A549 (cell line): ENCODE data around the gene GPSM3. TPM values are rescaled to one million over a fixed set of nuclear protein-coding genes. Genes with fewer than 3 reads are reported as not detected.

Source experiments
- ATAC-seq, 2 experiments: fragments of 200-7000 bp in 1 of 2; fragments of >200 bp in 1 of 2; cut with Nextera tagmentation in 1 of 2; cut with Tn5 transposase in 1 of 2; 3 replicates each; pipeline versions ENCODE4 v1.8.0 to v1.9.1; 2018 to 2020; ENCODE audit warnings: mild to moderate bottlenecking in 1 of 2, moderate library complexity in 1 of 2
- CTCF ChIA-PET: fragments of 300-600 bp; sonication (Branson Sonifier 250); formaldehyde crosslinking; extraction: SDS; loops from one replicate; lab custom pipeline; 2021; ENCODE audit warnings: antibody characterized with exemption, inconsistent platforms; lab: Yijun Ruan, JAX
- POLR2A ChIA-PET: fragments of 350-600 bp; formaldehyde crosslinking; extraction: SDS; loops from one replicate; lab custom pipeline; 2021; ENCODE audit warnings: antibody characterized with exemption, inconsistent platforms; lab: Yijun Ruan, JAX
- DNase-seq, 2 experiments: peaks; one replicate each; pipeline versions ENCODE4 v3.0.0 to v3.0.0-alpha.2; 2011 to 2016; ENCODE audit warnings: low read depth in 1 of 2, low spot score in 1 of 2
- FAIRE-seq: peaks from 2 replicates; lab custom pipeline; 2011; peaks lifted over from hg19 to GRCh38; lab: Jason Lieb, UNC
- H3K27ac ChIP-seq, 2 experiments: fragments of >200 bp; sonication (Bioruptor Twin); formaldehyde crosslinking; 3 replicates each; pipeline ENCODE4 v1.5.1; 2016 to 2017
- H3K4me1 ChIP-seq: fragments of >200 bp; sonication (Bioruptor Twin); formaldehyde crosslinking; 3 replicates; pipeline ENCODE4 v1.6.1; 2016
- H3K4me2 ChIP-seq: fragments of >200 bp; sonication (Bioruptor Twin); formaldehyde crosslinking; 3 replicates; pipeline ENCODE4 v1.6.1; 2016
- H3K4me3 ChIP-seq: fragments of >200 bp; sonication (Bioruptor Twin); formaldehyde crosslinking; 3 replicates; pipeline ENCODE4 v1.5.1; 2016
- H3K9me3 ChIP-seq: fragments of >200 bp; sonication (Bioruptor Twin); formaldehyde crosslinking; 3 replicates; pipeline ENCODE4 v1.6.1; 2016
- CHD2 ChIP-seq: fragments of 150-350 bp; IDR thresholded peaks from 2 replicates; pipeline ENCODE4 v1.6.1; 2014; ENCODE audit warnings: low read length; ENCODE audit not compliant: partially characterized antibody
- GATA3 ChIP-seq: IDR thresholded peaks from 2 replicates; pipeline ENCODE4 v1.6.1; 2012; ENCODE audit warnings: borderline replicate concordance
- HEYL ChIP-seq: fragments of 250-450 bp; sonication (Bioruptor Pico); IDR thresholded peaks from 2 replicates; pipeline ENCODE4 v1.8.0; 2021; ENCODE audit warnings: mild to moderate bottlenecking, moderate library complexity
- HOXA7 ChIP-seq: fragments of 250-450 bp; sonication (Bioruptor Pico); IDR thresholded peaks from 2 replicates; pipeline ENCODE4 v1.5.0; 2020; ENCODE audit warnings: mild to moderate bottlenecking, moderate library complexity
- KDM5A ChIP-seq: fragments of 200-600 bp; sonication (generic); IDR thresholded peaks from 2 replicates; pipeline ENCODE4 v1.6.1; 2016; ENCODE audit warnings: antibody characterized with exemption, mild to moderate bottlenecking
- NFE2L2 ChIP-seq: fragments of 150-350 bp; conservative IDR thresholded peaks from 2 replicates; pipeline ENCODE4 v1.6.1; 2014; ENCODE audit warnings: low read length
- POLR2A ChIP-seq: IDR thresholded peaks from 2 replicates; pipeline ENCODE4 v1.6.1; 2012; ENCODE audit warnings: mild to moderate bottlenecking, low read length
- RAD21 ChIP-seq, 2 experiments: fragments of >200 bp in 1 of 2; sonication (Bioruptor Twin) in 1 of 2; formaldehyde crosslinking in 1 of 2; IDR thresholded peaks in 1 of 2; conservative IDR thresholded peaks in 1 of 2; 2 replicates in 1 of 2; 3 replicates in 1 of 2; pipeline ENCODE4 v1.6.1; 2012 to 2018; ENCODE audit warnings: inconsistent platforms in 1 of 2
- RARB ChIP-seq: fragments of 250-450 bp; sonication (Bioruptor Pico); IDR thresholded peaks from 2 replicates; pipeline ENCODE4 v1.8.0; 2021; ENCODE audit warnings: mild to moderate bottlenecking, moderate library complexity
- TP53 ChIP-seq: fragments of 250-450 bp; sonication (Bioruptor Pico); IDR thresholded peaks from 2 replicates; pipeline ENCODE4 v1.5.0; 2021; ENCODE audit warnings: mild to moderate bottlenecking, moderate library complexity
- ZFP36 ChIP-seq: fragments of 450-650 bp; IDR thresholded peaks from 2 replicates; pipeline ENCODE4 v1.6.1; 2014; ENCODE audit warnings: borderline replicate concordance; ENCODE audit not compliant: partially characterized antibody
- ZSCAN20 ChIP-seq: fragments of 250-450 bp; sonication (Bioruptor Pico); IDR thresholded peaks from 2 replicates; pipeline ENCODE4 v1.8.0; 2022; ENCODE audit warnings: mild to moderate bottlenecking, moderate library complexity
- WGBS: methylation state at CpG from one replicate; pipeline ENCODE4 v1.1.6; 2017; ENCODE audit errors: missing lambda C conversion rate; 5-methylcytosine and 5-hydroxymethylcytosine counted together
- polyA plus RNA-seq, 4 experiments: library from polyadenylated mRNA; depleted of rRNA in 3 of 4; stranded (reverse); fragments of >200 nt; fragmentation: RNase III in 1 of 4; extraction: RNeasy Plus Mini Kit Qiagen cat#74134 plus additional on column Dnase treatment in 1 of 4; gene quantifications; 2 replicates in 3 of 4; 3 replicates in 1 of 4; pipeline ENCODE4 v1.2.3, GENCODE V29; 2011 to 2017
- TF ChIP-seq, protein P1 (sequence below): fragments of >200 bp; sonication (Bioruptor Twin); formaldehyde crosslinking; IDR thresholded peaks from 3 replicates; pipeline ENCODE4 v1.6.1; 2016
- TF ChIP-seq, protein P2 (sequence below): IDR thresholded peaks from 2 replicates; pipeline ENCODE4 v1.6.1; 2012
- TF ChIP-seq, protein P3 (sequence below): fragments of >200 bp; sonication (Bioruptor Twin); formaldehyde crosslinking; IDR thresholded peaks from 2 replicates; pipeline ENCODE4 v1.6.1; 2016
- TF ChIP-seq, protein P4 (sequence below): fragments of 450-650 bp; IDR thresholded peaks from 2 replicates; pipeline ENCODE4 v1.6.1; 2014; ENCODE audit warnings: antibody characterized with exemption
- TF ChIP-seq, protein P5 (sequence below): fragments of 250-450 bp; sonication (Bioruptor Pico); IDR thresholded peaks from 2 replicates; pipeline ENCODE4 v1.5.0; 2021; ENCODE audit warnings: mild to moderate bottlenecking, moderate library complexity, borderline replicate concordance

The GPSM3 gene
- polyA plus RNA-seq, 2 of the 4 experiments (the other 2 are of a cell fraction), result 0.19 to 0.36 TPM

DNA sequence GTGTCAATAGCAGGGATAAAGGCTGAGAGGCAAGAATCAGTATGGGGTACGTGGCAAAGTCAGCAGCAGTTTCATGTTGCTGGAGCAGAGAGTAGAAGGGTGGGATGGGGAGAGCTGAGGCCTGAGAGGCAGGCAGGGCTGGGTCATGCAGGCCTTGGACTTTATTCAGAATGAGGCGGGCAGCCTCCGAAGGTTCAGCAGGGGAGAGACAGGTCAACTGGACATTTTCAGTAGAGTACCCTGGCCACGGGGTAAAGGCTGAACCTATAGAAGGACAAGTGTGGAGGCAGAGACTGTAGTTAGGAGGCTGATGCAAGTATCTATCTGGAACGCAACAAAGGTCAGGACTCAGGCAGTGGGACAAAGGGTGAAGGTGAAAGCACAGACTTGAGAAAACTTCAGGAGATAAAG lies 17.8 kb upstream of the GPSM3 start (continued):
- TF ChIP-seq, protein P1, sequence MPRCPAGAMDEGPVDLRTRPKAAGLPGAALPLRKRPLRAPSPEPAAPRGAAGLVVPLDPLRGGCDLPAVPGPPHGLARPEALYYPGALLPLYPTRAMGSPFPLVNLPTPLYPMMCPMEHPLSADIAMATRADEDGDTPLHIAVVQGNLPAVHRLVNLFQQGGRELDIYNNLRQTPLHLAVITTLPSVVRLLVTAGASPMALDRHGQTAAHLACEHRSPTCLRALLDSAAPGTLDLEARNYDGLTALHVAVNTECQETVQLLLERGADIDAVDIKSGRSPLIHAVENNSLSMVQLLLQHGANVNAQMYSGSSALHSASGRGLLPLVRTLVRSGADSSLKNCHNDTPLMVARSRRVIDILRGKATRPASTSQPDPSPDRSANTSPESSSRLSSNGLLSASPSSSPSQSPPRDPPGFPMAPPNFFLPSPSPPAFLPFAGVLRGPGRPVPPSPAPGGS, result no peak
- TF ChIP-seq ZSCAN20 (CRISPR knock-in tag) (no peak), HEYL (no peak)

DNA sequence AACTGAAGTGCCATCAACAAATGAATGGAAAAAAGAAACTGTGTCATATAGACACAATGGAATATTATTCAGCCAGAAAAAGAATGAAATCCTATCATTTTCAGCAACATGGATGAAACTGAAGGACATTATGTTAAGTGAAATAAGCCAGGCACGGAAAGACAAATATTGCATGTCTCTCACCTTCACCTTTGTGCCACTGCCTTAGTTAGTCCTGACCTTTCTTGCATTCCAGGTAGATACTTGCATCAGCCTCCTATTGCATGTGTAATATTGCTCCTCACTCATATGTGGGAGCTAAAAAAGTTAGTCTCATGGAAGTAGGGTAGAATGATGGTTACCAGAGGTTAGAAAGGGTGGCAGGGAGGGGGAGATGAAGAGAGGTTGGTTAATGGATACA lies 16.6 kb upstream of the GPSM3 start:
- Histone ChIP-seq H3K4me1 (no peaks in the 10 kb centered on the region), H3K9me3 (no peaks in the 10 kb centered on the region), H3K4me3 (no peak overlapping the region), H3K4me2 (no peak overlapping the region), H3K27ac (no peak overlapping the region)
- FAIRE-seq (no peak), ATAC-seq (no peak), DNase-seq (no peak)
- CTCF ChIA-PET, result no interaction called here
- POLR2A ChIA-PET, result no interaction called here
- TF ChIP-seq CHD2, result no peak
- no peak for TF ChIP-seq GATA3
- TF ChIP-seq, protein P2, sequence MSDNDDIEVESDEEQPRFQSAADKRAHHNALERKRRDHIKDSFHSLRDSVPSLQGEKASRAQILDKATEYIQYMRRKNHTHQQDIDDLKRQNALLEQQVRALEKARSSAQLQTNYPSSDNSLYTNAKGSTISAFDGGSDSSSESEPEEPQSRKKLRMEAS, result no peak
- no peak for TF ChIP-seq NFE2L2
- TF ChIP-seq RAD21 (conservative IDR thresholded peaks at IDR 0.05 in 1 of 2, IDR thresholded peaks at IDR 0.05 in 1 of 2), result no peak
- WGBS, result 0% methylated on average over 1 of the region's 1 CpG

DNA sequence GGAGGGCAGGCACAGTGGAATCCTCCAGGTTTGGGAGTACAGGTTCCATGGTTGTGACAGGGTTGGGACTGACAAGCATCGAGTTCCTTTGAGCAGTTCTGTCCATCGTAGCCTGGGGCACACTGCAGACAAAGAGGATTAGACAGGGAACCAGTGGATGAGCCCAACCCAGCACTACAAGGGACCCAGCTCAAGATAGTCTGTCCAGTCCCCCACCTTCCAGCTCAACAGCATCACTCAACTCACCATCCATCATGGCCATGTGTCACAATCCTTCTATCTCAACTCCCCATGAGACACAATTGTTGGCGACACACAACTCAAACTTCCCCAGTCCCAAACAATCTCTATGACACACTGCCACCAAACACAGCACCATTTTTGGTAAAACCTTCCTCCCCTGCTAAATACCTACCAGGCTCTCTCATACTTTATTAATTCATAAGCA lies 11.8 kb upstream of the GPSM3 start:
- 52% methylated on average over 3 of the region's 3 CpGs for WGBS
- ChIA-PET CTCF (interaction anchor here (0.6 to 1.8 kb wide), 2 partner anchors 9 to 41 kb away, joined by 3 to 5 read pairs; no protein-coding TSS in a partner anchor), POLR2A (interaction anchor here (1.9 kb wide), 1 partner anchor 9 kb away, joined by 4 read pairs; no protein-coding TSS in a partner anchor)
- FAIRE-seq (no peak), ATAC-seq (no peak), DNase-seq (no peak)
- Histone ChIP-seq H3K4me3 (no peak overlapping the region), H3K27ac (no peak overlapping the region), H3K9me3 (no peaks in the 10 kb centered on the region), H3K4me1 (no peaks in the 10 kb centered on the region), H3K4me2 (no peak overlapping the region)
- TF ChIP-seq HOXA7 (no peak), ZSCAN20 (CRISPR knock-in tag) (no peak), RARB (no peak), POLR2A (no peak), ZFP36 (no peak), KDM5A (no peak), TP53 (CRISPR knock-in tag) (no peak)
- TF ChIP-seq, protein P3, sequence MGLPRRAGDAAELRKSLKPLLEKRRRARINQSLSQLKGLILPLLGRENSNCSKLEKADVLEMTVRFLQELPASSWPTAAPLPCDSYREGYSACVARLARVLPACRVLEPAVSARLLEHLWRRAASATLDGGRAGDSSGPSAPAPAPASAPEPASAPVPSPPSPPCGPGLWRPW, result no peak
- TF ChIP-seq, protein P4, sequence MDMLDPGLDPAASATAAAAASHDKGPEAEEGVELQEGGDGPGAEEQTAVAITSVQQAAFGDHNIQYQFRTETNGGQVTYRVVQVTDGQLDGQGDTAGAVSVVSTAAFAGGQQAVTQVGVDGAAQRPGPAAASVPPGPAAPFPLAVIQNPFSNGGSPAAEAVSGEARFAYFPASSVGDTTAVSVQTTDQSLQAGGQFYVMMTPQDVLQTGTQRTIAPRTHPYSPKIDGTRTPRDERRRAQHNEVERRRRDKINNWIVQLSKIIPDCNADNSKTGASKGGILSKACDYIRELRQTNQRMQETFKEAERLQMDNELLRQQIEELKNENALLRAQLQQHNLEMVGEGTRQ, result no peak
- TF ChIP-seq, protein P5, sequence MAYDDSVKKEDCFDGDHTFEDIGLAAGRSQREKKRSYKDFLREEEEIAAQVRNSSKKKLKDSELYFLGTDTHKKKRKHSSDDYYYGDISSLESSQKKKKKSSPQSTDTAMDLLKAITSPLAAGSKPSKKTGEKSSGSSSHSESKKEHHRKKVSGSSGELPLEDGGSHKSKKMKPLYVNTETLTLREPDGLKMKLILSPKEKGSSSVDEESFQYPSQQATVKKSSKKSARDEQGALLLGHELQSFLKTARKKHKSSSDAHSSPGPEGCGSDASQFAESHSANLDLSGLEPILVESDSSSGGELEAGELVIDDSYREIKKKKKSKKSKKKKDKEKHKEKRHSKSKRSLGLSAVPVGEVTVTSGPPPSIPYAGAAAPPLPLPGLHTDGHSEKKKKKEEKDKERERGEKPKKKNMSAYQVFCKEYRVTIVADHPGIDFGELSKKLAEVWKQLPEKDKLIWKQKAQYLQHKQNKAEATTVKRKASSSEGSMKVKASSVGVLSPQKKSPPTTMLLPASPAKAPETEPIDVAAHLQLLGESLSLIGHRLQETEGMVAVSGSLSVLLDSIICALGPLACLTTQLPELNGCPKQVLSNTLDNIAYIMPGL (CRISPR knock-in tag), result no peak
